GM21529 (cell line): Measurements from ENCODE around the gene NMD3.
"Not testable (repeated sequence)": the region's sequence is repeated elsewhere in the genome, so short reads cannot be mapped to it uniquely, and the experiment has no call there.

Experiments used
- ATAC-seq: cut with Tn5 transposase; IDR thresholded peaks from one replicate; pipeline ENCODE4 v1.9.1; 2021; ENCODE audit not compliant: unreplicated experiment

NMD3 gene

DNA sequence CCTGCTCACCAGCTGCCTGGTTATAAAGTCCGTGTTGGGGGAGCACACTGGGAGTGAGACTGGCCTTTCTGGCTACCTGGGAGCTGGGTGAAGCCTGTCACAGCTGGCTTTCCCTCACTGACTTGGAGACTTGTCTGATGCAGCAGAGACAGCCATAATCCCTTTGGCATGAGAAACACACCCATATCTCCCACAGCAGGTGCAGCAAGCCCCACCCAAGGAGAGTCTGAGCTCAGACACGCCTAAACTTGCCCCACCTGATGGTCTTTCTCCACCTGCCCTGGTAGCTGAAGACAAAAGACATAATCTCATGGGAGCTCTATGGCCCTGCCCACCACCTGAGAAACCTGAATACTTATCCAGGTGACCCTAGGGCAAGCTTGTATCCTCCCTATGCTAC lies 54.8 kb downstream of the NMD3 start:
- ATAC-seq = no peak

DNA sequence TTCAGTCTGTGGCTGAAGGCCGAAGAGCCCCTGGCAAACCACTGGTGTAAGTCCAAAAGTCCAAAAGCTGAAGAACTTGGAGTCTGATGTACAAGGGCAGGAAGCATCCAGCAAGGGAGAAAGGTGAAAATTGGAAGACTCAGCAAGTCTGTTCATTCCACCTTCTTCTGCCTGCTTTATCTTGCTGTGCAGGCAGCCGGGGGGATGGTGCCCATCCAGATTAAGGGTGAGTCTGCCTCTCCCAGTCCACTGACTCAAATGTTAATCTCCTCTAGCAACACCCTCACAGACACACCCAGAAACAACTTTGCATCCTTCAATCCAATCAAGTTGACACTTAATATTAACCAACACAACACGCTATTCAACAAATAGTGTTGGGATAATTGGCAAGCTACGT lies 61.3 kb downstream of the NMD3 start:
- ATAC-seq = not testable (repeated sequence)

DNA sequence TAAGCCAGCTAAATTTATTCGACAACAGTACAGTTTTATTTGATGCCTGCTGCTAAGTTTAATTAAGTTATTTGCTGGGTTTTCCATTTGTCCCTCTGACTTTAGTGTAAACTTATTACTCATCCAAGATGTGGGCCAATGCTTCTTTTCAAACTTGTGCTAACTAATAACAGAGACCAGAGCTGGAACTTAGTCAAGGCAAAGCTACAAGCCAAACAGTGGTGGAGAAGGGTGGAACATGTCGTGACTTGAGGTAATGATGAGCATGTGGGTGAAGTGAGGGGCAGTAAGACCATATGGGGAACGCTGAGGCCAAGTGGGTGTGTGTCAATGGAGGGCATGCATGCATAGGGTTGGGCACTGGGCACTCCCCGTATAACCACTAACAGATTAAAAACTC lies 63.9 kb downstream of the NMD3 start:
- ATAC-seq = no peak

DNA sequence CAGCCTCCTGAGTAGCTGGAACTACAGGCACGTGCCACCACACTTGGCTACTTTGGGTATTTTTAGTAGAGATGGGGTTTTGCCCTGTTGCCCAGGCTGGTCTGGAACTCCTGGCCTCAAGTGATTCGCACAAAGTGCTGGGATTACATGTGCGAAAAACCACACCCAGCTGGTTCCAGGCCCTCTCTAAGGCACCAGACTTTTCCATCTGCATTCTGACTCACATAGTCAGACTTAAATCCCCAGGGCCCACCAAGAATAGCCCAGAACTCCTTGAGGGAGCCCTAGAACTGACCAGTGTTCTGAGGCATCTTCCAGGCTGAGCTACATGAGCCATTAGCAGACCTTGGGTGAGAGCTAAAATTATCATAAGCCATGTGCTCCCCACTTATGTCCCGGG lies 68.1 kb downstream of the NMD3 start:
- ATAC-seq = no peak

DNA sequence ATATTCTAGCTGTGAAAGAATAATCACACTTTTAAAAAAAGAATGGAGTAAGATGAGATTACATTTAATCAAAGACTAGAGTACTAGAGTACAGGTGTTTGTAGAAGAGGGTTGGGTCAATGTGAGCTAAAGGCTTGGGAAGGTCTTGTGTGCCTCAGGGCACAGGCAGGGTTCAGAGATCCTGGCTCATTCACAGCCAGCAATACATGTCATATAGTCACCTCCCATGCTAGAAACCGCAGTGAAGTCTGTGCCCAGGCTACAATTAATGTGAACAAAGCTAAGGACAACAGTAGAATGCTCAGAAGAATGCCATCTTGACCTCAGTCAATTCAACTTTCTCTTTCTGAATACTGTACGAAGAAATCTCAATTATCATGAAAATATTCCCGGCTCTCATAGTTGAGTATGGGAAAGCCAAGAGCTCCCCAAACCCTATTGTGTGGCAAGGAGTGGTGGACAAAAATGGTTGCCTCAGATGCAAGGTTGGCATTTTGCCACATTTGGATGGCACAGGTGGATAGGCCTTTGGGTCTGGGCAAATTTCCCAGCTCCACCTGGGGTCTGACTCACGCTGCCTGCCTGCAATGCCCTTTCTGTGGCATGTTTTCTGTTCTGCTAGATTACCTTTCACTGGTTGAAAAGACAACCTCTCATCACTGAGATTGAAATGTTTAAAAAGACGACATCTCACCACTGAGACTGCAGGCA lies 70.2 kb downstream of the NMD3 start:
- ATAC-seq = no peak

DNA sequence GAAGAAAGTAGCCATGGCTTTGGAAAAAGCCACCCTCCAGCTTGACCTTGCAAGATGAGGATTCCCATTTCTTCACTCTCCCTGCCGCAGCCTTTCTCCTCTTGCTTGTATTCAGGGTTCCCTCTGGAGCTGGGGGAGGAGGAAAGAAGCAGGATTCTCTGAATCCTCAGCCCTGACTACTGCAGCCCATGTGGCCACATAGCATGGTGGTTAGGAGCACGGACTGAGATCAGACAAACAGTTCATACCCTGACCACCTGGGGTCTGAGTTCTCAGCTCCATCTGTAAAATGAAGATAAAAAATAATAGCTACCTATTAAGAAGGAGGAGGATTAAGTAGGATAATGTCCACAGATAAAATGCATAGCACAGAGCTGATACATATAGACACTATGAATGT lies 72.3 kb downstream of the NMD3 start:
- ATAC-seq = no peak

DNA sequence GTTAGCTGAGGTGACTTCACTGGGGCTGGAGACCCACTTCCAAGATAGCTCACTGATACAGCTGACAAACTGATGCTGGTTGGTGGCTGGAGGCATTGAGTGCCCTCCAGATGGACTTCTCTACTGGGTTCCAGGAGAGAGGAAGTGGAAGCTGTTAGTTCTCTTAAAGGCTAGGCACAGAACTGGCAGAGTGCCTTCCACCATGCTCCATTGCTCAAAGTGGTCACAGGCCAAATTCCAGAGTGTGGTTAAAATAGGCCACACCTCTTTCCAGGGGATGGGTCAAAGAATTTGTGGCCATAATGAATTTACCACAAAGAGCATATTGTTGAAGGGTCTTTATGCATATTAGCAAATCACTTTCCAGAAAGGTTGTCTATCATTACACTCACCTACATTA lies 74.2 kb downstream of the NMD3 start:
- no peak for ATAC-seq

DNA sequence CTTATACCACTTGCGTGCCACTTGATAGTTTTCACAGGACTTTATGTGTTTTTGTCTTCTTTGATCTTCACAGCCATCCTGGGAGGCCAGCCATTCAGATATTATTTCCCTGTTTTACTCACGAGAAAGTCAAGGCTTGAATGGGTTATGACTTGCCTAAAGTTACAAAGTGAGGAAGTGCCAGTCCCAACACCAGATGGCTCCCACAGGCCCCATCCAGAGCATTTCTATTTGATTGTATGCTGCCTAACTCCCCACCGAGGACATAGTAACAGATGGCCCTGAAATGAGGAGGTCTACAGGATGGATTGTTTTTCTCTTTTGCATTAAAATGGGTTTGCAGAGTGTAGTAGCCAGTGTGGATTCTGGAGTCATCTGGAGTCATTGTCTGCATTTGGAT lies 75.7 kb downstream of the NMD3 start:
- no peak for ATAC-seq
